HL-60/S4 (cell line): ENCODE data around the gene EFCAB11.

ENCODE experiments used
- in situ Hi-C: fragments of 300-500 bp; cut with MboI; formaldehyde crosslinking; loops from 2 replicates; pipeline ENCODE4 v1.14.3; 2022; ENCODE audit warnings: low sequenced_read_pairs

The EFCAB11 gene

GRCh38 chr14:89954070-89955021 is at the start of gene EFCAB11:
Gene EFCAB11 (minus strand): TSS chr14:89954730. CDS start chr14:89954660, 70 bp downstream.
- in situ Hi-C loops = no loop called here

- in situ Hi-C loops = no loop called here
Measured at GRCh38 chr14:90003526-90004307, 49.2 kb upstream of the EFCAB11 start.

DNA sequence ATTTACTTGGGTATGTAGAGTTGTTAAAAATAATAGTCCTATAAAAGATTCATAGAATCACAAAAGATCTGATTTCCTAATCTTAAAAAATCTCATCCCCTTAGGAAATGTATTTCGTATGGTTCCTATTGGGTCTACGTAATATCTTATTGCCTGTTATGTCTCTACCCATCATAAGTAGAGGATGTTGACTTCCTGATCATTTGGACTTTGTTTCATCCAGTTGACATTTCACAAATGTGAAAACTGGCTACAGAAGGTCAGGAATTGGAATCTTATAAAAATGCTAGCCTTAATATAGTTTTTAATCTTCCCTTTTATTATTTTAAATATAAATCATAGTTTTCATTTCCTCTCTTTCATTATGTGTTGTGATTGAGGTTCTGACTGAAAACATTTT is 46.4 kb upstream of the EFCAB11 start:
- in situ Hi-C loops = no loop called here

DNA sequence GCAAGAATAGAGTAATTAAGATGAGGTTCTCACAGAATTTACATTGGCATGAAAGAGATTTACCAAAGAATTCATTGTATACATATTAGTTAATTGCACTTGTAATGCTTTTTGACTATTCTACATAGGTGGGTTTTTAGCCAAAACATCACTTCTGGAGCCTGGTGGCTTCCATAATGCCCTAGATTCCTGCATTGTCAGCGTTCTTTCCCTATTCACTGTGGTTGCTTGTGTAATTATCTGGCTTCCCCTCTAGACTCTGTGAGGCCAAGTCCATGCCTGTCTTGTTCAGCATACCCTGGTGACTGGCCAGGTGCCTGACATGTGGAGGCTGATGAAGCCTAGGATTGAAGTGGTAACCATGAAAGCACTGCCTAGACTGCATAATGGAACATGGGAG is 42.4 kb upstream of the EFCAB11 start:
- in situ Hi-C loops = loop anchor here (25.0 kb wide), 1 partner anchor 240 kb away; no protein-coding TSS in a partner anchor

DNA sequence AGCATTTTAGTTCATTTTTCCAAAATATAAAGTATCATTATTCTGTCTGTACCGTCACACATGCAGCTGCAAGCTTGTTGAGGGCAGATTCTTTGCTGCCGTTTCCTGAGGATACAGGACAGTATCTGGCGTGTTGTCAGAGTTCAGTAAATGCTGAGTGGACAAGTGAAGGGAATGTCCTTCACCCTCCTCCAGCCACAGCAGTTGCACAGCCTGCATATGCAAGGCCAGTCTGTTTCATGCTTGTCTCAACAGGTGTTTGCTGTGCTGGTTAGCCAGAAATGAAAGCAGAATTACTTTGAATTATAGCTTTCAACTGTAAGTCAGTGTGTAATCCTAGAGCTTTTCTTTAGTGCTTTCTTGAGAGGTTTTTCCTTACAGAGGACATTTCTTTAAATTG is 37.7 kb upstream of the EFCAB11 start:
- in situ Hi-C loops = loop anchor here (25.0 kb wide), 1 partner anchor 245 kb away; no protein-coding TSS in a partner anchor

GRCh38 chr14:89990623-89991275 is 36.2 kb upstream of the EFCAB11 start:
- in situ Hi-C loops = loop anchor here (25.0 kb wide), 1 partner anchor 247 kb away; no protein-coding TSS in a partner anchor

DNA sequence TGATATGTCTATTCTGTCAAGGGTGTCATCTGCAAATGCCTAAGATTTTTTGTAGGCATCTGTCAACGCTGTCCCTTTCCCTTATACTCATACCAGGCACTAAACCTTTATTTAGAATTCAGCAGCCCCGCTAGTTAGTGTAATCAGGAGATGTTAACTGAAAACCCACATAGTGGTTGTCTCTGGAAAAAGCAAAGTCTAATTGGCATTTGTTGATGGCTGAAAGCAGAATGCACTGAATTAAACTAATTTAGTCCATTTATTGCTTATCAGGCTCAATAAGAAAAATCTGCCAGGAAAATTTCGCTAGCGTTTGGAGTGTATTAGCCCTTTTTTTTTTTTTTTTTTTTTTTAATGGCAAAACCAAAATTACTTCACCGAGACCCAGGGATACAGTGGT is 35.7 kb upstream of the EFCAB11 start:
- in situ Hi-C loops = loop anchor here (25.0 kb wide), 1 partner anchor 247 kb away; no protein-coding TSS in a partner anchor

DNA sequence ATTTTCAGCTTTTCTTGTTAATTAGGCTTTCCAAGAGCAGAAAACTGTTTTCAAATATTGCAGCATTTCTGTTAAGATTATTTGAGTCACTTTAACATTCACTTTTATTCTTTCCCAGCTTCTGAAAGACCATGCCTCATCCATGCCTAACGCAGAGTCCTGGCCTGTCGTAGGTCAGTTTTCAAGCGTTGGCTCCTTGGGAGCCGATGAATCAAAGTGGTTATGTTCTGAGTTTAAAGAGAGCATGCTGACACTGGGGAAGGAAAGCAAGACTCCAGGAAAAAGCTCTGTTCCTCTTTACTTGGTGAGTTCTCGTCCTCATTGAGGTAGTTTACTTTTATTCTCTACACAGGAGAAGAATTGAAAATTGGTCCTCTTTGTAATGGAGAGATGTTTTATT is 34.3 kb upstream of the EFCAB11 start:
- in situ Hi-C loops = loop anchor here (25.0 kb wide), 1 partner anchor 249 kb away; no protein-coding TSS in a partner anchor

GRCh38 chr14:89987161-89987475 is 32.6 kb upstream of the EFCAB11 start:
- in situ Hi-C loops = loop anchor here (25.0 kb wide), 1 partner anchor 250 kb away; no protein-coding TSS in a partner anchor

DNA sequence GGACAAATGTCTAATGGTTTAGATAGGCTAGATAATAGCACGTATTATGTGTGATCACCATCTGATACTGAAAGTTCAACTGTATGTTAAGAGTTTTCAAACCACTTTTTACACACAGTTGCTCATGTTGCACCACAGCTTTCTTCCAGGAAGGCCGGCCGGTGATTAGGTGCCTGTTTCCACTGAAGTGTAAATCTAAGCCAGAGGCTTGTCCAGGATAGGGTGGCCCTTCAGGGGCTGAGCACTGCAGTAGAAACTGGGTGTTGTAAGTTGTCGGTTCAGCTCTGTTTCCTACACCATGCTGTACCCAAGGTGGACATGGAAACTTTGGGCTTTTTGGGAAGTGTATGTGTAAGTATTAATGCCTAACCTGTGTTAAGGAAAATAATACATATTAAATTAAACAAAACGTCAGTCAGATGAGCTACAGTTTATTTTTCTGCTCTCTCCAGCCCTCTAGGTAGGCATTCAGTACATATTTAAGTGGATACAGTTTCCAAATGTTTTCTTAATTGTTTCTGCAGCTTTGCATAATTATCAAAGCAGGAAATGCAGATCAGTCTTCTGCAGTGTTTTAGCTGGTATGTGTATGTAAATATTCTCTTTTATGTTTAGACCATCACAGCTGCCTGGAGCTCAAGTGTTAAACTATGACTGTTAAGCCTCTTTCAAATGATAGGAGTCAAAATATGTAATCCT is 32.1 kb upstream of the EFCAB11 start:
- in situ Hi-C loops = loop anchor here (25.0 kb wide), 1 partner anchor 251 kb away; no protein-coding TSS in a partner anchor

DNA sequence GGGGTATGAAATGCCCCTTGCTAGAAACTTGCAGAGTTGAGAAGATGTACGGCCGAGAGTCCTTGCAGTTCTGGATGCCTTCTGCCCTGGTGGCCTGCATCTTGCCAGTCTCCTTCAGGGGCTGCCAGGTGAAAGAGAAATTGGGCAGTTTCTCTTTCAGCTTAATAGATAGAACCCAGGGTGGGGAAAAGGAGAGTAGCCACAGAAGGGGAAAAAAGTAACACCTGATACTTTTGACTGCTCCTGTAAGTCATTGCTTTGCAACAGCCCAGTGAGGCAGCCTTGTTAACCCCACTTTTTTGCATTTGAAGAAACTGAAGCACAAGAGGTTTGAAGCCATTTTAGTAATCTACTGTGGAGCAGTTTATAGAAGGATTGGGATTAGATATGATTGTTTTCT is 28.8 kb upstream of the EFCAB11 start:
- in situ Hi-C loops = loop anchor here (25.0 kb wide), 1 partner anchor 254 kb away; no protein-coding TSS in a partner anchor

DNA sequence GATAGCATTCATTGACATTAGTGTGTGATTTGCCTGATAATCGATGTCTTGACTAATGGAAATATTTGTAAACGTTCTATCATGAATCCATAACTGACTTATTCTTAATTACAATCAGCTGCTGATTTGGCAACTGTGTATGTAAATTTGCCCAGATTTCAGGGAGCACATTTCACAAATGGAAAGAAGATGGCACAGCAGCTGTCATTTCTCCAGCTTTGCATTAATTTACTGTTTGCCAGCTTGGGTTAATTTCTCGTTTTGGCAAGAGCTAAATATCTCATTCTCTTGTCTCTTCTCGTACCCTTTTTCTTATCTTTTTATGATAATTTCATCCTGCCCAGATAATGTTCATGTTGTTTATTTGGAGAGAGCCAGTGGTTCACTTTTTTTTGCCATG is 24.1 kb upstream of the EFCAB11 start:
- in situ Hi-C loops = loop anchor here (25.0 kb wide), 1 partner anchor 259 kb away; no protein-coding TSS in a partner anchor

GRCh38 chr14:89977668-89978067 is 23.1 kb upstream of the EFCAB11 start:
- in situ Hi-C loops = loop anchor here (25.0 kb wide), 1 partner anchor 260 kb away; no protein-coding TSS in a partner anchor

DNA sequence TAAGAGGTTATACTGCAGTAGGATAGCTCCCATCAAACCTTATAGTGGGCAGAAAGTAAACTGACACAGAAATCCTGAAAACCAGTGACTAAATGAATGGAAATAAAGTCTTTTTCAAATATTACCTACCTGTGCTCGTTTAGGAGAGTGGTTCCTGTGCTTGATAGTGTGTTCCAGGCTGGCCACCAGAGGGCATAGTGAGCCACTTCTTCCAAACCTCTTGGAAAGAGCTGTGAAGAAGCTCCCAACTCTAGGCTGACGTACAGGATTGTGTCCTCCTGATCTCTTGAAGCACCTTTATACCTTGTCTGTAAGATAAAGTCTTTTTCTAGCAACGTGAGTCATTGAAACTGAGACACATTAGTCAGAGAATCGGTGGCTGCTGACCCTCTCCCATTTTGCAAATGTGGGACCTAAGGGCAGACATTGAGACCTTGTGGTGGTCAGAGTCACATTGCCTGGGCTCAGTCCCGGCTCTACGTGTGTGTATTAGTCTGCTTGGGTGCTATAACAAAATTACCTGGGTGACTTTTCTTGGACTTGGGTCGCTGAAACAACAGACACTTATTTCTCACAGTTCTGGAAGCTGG is 18.8 kb upstream of the EFCAB11 start:
- in situ Hi-C loops = no loop called here

DNA sequence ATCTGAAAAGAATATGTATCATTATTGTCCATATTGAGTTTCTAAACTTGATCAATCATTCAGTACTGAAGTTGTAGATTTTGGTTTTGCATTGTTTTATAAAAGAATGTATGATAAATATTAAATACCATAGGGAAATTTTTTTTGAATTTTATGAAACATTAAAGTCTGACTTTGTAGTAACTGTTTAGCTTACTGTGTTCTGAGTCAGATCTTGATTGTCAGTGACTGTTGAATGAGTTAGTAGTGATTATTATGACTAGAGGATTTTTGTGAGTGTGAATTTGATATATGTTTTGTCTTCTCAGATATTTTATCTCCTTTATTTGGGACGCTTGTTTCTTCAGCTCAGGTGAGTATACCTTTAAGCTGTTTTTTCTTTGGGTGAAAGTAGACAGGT is 11.3 kb upstream of the EFCAB11 start:
- in situ Hi-C loops = no loop called here

DNA sequence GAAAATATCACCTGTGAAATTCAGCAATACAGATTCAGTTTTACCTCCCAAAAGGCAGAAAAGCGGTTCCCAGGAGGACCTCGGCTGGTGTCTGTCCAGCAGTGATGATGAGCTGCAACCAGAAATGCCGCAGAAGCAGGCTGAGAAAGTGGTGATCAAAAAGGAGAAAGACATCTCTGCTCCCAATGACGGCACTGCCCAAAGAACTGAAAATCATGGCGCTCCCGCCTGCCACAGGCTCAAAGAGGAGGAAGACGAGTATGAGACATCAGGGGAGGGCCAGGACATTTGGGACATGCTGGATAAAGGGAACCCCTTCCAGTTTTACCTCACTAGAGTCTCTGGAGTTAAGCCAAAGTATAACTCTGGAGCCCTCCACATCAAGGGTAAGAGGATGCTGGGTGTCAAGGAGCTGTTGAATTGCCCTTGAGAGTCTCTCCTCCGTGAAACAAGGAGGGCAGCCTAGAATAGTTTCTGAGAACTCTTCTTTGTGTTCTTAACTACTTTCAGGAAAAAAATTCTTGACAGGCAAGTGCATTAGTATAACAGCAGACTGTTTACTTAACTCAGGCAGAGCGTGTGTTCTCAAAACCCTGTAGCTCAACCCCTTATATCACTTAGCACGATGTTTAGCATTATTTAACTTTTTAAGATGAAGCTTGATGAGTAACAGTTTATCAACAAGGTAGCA is 8.9 kb upstream of the EFCAB11 start:
- in situ Hi-C loops = no loop called here

- in situ Hi-C loops = no loop called here
Measured at GRCh38 chr14:89960914-89961313, 6.4 kb upstream of the EFCAB11 start.

GRCh38 chr14:89959853-89960445 is 5.4 kb upstream of the EFCAB11 start:
- in situ Hi-C loops = no loop called here

- in situ Hi-C loops = no loop called here
Measured at GRCh38 chr14:89958966-89959365, 4.4 kb upstream of the EFCAB11 start.
